HG03175 (cell line): ENCODE results near the gene RNF31.
"Not testable (repeated sequence)": the region's sequence is repeated elsewhere in the genome, so short reads cannot be mapped to it uniquely, and the experiment has no call there.

Experiments used
- ATAC-seq: cut with Tn5 transposase; IDR thresholded peaks from one replicate; pipeline ENCODE4 v1.9.1; 2021; ENCODE audit warnings: mild to moderate bottlenecking, moderate library complexity; ENCODE audit not compliant: unreplicated experiment

RNF31 gene

DNA sequence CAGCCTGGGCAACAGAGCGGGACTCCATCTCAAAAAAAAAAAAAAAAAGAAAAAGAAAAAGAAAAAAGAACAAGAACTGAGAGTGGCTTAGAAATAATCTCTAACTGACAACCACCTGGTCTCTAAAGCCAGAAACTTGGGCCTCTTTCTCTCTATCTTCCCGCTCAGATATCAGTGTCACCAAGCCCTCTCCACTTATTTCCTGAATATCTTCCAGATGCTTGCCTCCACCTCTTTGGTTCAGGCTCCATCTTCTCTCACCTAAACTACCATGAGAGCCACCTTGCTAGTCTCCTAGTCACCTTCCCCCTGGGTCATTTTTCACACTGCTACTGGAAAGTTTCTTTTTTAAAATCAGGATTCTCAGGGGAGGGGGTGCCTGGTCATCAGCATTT is 49.8 kb downstream of the RNF31 start:
- ATAC-seq, result no peak

GRCh38 chr14:24198814-24199524 is 51.7 kb downstream of the RNF31 start:
- ATAC-seq, result no peak

GRCh38 chr14:24202538-24202937 is 55.2 kb downstream of the RNF31 start:
- not testable (repeated sequence) for ATAC-seq

DNA sequence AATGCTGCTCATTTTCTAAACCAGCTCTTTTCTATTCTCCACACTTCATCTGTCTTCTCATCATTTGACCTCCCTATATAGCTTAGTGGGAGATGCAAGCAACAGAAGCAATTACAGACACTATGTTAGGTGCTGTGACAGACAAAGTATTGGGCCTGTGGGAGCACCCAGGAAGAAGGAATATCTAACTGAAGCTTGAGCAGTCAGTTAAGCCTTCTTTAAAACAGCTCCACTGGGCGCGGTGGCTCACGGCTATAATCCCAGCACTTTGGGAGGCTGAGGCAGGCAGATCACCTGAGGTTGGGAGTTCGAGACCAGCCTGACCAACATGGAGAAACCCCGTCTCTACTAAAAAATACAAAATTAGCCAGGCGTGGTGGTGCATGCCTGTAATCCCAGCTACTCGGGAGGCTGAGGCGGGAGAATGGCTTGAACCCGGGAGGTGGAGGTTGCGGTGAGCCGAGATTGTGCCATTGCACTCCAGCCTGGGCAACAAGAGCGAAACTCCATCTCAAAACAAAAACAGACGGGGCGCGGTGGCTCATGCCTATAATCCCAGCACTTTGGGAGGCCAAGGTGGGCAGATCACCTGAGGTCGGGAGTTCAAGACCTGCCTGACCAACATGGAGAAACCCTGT is 56.1 kb downstream of the RNF31 start:
- ATAC-seq, result not testable (repeated sequence)

DNA sequence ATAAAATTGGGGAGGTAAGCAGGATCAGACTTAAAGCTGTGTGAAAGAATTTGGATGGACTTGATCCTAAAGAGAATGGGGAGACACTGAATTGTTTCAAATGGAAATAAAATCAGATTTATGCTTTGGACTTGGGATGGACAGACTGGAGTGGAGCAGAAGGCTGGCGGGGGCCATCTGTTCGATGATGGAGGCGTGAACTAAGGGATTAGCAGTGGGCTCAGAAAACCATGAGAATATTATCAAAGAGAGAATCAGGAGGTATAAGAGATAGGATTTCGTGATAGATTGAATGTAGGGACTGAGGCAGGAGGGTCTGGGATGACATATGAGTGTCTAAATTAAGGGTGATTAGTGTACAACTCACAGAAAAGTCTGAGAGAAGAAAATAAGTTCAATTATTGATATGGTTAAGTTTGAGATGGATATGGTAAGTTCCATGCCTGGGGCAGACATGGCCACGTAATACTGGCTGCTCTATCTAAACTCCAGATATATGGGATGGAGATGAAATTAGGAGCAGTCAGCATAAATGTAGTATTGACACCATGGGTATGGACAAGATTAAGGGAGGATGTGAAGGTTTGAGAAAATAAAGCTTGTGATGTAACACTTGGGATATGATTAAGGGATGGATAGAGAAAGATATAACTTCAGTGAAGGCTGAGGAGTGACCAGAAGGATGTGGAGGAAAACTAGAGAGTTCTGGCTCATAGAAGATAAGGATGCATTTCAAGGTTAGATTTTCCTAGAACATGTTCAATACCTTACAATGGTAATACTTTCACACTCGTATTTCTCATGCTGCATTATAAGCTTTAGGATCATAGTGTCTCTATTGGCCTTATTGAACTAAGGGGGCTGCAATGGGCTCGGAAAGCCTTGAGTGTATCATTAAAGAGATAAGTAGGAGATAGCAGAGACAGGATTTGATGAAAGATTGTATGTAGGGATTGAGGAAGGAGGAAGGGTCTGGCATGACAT is 57.2 kb downstream of the RNF31 start:
- ATAC-seq, result no peak

- no peak for ATAC-seq
These were observed 59.2 kb downstream of the RNF31 start for GRCh38 chr14:24206260-24207103.

DNA sequence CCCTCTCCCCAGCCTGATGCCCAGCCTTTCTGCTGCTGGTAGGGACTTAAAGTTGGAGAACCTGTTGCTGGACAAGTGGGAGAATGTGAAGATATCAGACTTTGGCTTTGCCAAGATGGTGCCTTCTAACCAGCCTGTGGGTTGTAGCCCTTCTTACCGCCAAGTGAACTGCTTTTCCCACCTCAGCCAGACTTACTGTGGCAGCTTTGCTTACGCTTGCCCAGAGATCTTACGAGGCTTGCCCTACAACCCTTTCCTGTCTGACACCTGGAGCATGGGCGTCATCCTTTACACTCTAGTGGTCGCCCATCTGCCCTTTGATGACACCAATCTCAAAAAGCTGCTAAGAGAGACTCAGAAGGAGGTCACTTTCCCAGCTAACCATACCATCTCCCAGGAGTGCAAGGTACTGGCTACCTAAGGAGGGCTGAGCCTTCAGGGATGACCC is 59.8 kb downstream of the RNF31 start:
- no peak for ATAC-seq

DNA sequence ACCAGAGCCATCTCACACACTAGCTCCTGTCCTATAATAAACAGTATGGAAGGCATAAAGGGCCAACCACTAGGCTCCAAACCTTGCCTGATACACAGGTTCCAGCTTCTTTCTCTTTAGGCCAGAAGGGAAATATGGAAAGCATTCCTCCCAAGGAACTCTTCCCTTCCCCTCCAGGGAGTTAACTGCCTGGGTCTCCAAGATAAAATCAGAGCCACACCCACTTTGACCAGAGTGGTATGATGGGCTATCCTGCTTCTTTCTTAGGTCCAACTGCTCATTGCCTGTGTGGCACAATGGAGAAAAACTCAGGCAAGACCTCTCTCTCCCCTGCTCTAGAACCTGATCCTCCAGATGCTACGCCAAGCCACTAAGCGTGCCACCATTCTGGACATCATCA is 60.3 kb downstream of the RNF31 start:
- ATAC-seq, result no peak
